K562 (cell line): ENCODE data around the gene E2F2. TPM values are rescaled to one million over a fixed set of nuclear protein-coding genes. Genes with fewer than 3 reads are reported as not detected.

ENCODE experiments used
- ATF7 ChIP-seq: fragments of 450-650 bp; IDR thresholded peaks from 2 replicates; pipeline ENCODE4 v1.7.1; 2014; ENCODE audit warnings: mild to moderate bottlenecking, moderate library complexity
- CBX1 ChIP-seq: sonication (generic); IDR thresholded peaks from 2 replicates; pipeline ENCODE4 v1.6.1; 2016; ENCODE audit warnings: antibody characterized with exemption, low read depth, mild to moderate bottlenecking
- CHAMP1 ChIP-seq: fragments of 450-650 bp; IDR thresholded peaks from 2 replicates; pipeline ENCODE4 v1.6.1; 2016; ENCODE audit warnings: mild to moderate bottlenecking
- CTBP1 ChIP-seq: fragments of 450-650 bp; IDR thresholded peaks from 2 replicates; pipeline ENCODE4 v1.6.1; 2016; ENCODE audit warnings: borderline replicate concordance
- ETV6 ChIP-seq, 3 experiments: fragments of 150-350 bp in 1 of 3; sonication (generic) in 1 of 3; formaldehyde crosslinking in 1 of 3; IDR thresholded peaks; 2 replicates each; pipeline versions ENCODE4 v1.6.1 to v1.8.0; 2014 to 2022; ENCODE audit warnings: borderline replicate concordance in 2 of 3, low read depth in 2 of 3, antibody characterized with exemption in 1 of 3, low read length in 1 of 3, mild to moderate bottlenecking in 1 of 3, missing genetic modification reagents in 1 of 3
- MCM7 ChIP-seq, 2 experiments: fragments of 450-650 bp; IDR thresholded peaks; 2 replicates each; pipeline ENCODE4 v1.6.1; 2016 to 2018
- RAD21 ChIP-seq, 2 experiments: fragments of 250-450 bp in 1 of 2; fragments of 450-650 bp in 1 of 2; sonication (Bioruptor Pico) in 1 of 2; formaldehyde crosslinking in 1 of 2; IDR thresholded peaks in 1 of 2; conservative IDR thresholded peaks in 1 of 2; 2 replicates each; pipeline versions ENCODE4 v1.4.0 to v1.8.0; 2020 to 2022; ENCODE audit warnings: mild to moderate bottlenecking in 2 of 2, moderate library complexity in 1 of 2
- RFX1 ChIP-seq: fragments of 450-650 bp; IDR thresholded peaks from 2 replicates; pipeline ENCODE4 v1.6.1; 2016; ENCODE audit warnings: mild to moderate bottlenecking, moderate library complexity
- ZBTB5 ChIP-seq: fragments of 450-650 bp; IDR thresholded peaks from 2 replicates; pipeline ENCODE4 v1.6.1; 2017; ENCODE audit warnings: antibody characterized with exemption
- ZNF609 ChIP-seq: sonication (generic); formaldehyde crosslinking; IDR thresholded peaks from 2 replicates; pipeline ENCODE4 v1.8.1; 2023; ENCODE audit warnings: missing genetic modification reagents, mild to moderate bottlenecking, borderline replicate concordance
- ZNF707 ChIP-seq: fragments of 250-450 bp; sonication (Bioruptor Pico); conservative IDR thresholded peaks from 2 replicates; pipeline ENCODE4 v1.8.0; 2022; ENCODE audit warnings: inconsistent platforms, mild to moderate bottlenecking, moderate library complexity
- ZNF785 ChIP-seq: fragments of 250-450 bp; sonication (Bioruptor Pico); IDR thresholded peaks from 2 replicates; pipeline ENCODE4 v1.4.0; 2020; ENCODE audit warnings: mild to moderate bottlenecking
- polyA plus RNA-seq, 8 experiments: library from polyadenylated mRNA; depleted of rRNA in 4 of 8; stranded (reverse) in 5 of 8; unstranded in 3 of 8; fragments of >200 nt; fragmentation: Nextera tagmentation in 2 of 8; fragmentation: Illumina TruSeq in 1 of 8; extraction: Ambion mirVana in 2 of 8; extraction: Trizol in 1 of 8; gene quantifications; 2 replicates each; pipeline versions ENCODE4 v1.2.1 to v1.2.3, GENCODE V29; 2011 to 2014; ENCODE audit warnings: inconsistent platforms in 1 of 8, missing spikeins in 1 of 8
- total RNA-seq, 7 experiments: library from RNA; depleted of rRNA in 6 of 7; stranded (reverse); fragments of >200 nt in 6 of 7; fragmentation: Illumina TruSeq in 2 of 7; extraction: Trizol in 2 of 7; gene quantifications; 2 replicates each; pipeline versions ENCODE4 v1.2.1 to v1.2.3, GENCODE V29; 2011 to 2021; ENCODE audit warnings: low replicate concordance in 1 of 7
- TF ChIP-seq, protein P1 (sequence below): fragments of 450-650 bp; IDR thresholded peaks from 2 replicates; pipeline ENCODE4 v1.6.1; 2016; ENCODE audit warnings: low read depth, mild to moderate bottlenecking, moderate library complexity
- TF ChIP-seq, protein P2 (sequence below): fragments of 450-650 bp; IDR thresholded peaks from 2 replicates; pipeline ENCODE4 v1.6.1; 2017; ENCODE audit warnings: mild to moderate bottlenecking, moderate library complexity

The E2F2 gene
- total and polyA plus RNA-seq, 9 of the 15 experiments (the other 6 are each of a cell fraction or from before 2014, with no cell fraction given), result 3.1 to 25.3 (median 11.4) TPM

- TF ChIP-seq, protein P1, sequence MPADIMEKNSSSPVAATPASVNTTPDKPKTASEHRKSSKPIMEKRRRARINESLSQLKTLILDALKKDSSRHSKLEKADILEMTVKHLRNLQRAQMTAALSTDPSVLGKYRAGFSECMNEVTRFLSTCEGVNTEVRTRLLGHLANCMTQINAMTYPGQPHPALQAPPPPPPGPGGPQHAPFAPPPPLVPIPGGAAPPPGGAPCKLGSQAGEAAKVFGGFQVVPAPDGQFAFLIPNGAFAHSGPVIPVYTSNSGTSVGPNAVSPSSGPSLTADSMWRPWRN, result no peak
- no peak for TF ChIP-seq MCM7 (IDR thresholded peaks at IDR 0.05)
- peak; percentile 56; the same call in 1 of the 2 replicates for TF ChIP-seq CTBP1
- no peak for TF ChIP-seq ZNF707
- no peak for TF ChIP-seq ETV6 (IDR thresholded peaks at IDR 0.05; ENCODE audit: borderline replicate concordance in 1 of 2, low read depth in 2 of 2, low read length in 1 of 2)
- no peak for TF ChIP-seq ETV6 (CRISPR knock-in tag; IDR thresholded peaks at IDR 0.05; ENCODE audit: borderline replicate concordance)
- TF ChIP-seq RAD21 (CRISPR knock-in tag; conservative IDR thresholded peaks at IDR 0.05 in 1 of 2, IDR thresholded peaks at IDR 0.05 in 1 of 2), result peak; percentile 100
- TF ChIP-seq ATF7, result no peak; the same call in 1 of the 2 replicates
- TF ChIP-seq RFX1, result peak; percentile 91
- TF ChIP-seq ZNF609, result no peak
- TF ChIP-seq ZBTB5, result no peak
- TF ChIP-seq CHAMP1, result peak; percentile 49; the same call in 1 of the 2 replicates
- no peak for TF ChIP-seq CBX1
- no peak for TF ChIP-seq ZNF785 (CRISPR knock-in tag)
- TF ChIP-seq, protein P2, sequence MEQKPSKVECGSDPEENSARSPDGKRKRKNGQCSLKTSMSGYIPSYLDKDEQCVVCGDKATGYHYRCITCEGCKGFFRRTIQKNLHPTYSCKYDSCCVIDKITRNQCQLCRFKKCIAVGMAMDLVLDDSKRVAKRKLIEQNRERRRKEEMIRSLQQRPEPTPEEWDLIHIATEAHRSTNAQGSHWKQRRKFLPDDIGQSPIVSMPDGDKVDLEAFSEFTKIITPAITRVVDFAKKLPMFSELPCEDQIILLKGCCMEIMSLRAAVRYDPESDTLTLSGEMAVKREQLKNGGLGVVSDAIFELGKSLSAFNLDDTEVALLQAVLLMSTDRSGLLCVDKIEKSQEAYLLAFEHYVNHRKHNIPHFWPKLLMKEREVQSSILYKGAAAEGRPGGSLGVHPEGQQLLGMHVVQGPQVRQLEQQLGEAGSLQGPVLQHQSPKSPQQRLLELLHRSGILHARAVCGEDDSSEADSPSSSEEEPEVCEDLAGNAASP, result no peak
These were observed 13.7 kb upstream of the E2F2 start (continued) for GRCh38 chr1:23544444-23545389.
